Activated T-cell treated with anti-CD3 and anti-CD28 coated beads, Interleukin-2, amount 50 U/mL, for 1 hour (primary cell): Measurements from ENCODE around the gene KIRREL3.

Source experiments
- DNase-seq: peaks from one replicate; pipeline ENCODE4 v3.0.0-alpha.2; 2020

Gene KIRREL3

DNA sequence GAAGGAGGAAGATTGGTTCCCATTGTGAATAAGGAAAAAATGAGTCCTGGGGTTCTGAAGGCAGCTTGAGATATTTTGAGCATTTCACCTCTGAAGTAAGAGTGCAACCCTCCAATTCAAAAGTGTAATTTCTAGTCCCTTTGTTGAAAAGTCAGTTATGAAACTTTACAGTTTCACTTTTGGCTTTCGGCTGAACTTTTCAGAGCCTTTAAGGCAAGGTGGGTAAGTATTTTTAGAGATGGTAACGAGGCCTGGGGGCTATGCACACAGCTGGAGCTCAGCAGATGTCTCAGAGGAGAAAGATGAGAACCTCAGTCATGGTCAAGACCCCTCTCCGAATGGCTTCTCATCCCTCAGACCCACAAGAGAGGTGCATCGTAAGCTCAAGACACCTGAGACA, 267.6 kb downstream of the KIRREL3 start:
- no peak for DNase-seq

DNA sequence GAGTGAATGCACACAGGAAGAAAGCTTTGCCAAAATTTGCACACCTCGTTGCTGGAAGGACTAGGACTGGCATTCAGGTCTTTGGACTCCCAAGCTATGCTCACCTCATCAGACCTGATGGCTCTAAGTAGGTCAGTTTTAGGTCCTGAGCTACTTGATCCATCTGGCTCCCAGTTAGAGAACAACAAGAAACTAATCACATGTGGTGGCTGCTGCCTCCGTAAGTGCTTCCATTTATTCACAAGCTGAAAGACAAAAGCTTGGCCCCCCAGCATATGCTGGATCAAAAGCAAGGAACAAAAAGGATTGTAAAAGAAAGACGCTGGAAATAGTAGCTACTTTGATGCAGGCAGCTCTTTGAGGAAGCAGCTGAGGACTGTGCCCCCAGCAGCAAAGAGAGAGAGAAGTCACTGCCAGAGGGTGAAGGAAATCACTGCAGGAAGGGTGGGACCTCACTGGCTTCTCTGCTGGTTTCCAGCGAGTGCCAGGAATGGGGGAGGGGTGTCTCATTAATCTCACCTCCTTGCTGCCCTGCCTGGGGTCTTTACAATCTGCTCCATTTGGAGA, 268.9 kb downstream of the KIRREL3 start:
- DNase-seq, result no peak

DNA sequence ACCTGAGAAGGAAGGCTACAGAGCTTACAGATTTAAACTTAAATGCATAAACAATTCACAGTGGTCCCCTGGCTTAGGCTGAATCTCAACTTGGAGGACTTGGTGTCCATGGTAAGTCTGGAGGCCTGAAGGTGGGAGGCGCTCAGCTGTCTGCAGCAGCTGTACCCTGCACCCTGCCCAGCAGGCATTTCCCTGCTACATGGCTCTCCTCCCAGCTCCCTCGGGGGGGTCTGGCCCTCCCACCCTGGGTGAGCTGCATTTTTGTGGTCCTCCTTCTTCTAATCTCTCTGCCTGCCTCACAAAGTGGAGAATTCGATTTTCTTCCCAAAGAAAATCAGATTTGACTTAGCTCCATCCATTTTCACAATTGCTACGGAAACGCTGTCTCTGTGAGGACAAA, 273.2 kb downstream of the KIRREL3 start:
- DNase-seq, result no peak

DNA sequence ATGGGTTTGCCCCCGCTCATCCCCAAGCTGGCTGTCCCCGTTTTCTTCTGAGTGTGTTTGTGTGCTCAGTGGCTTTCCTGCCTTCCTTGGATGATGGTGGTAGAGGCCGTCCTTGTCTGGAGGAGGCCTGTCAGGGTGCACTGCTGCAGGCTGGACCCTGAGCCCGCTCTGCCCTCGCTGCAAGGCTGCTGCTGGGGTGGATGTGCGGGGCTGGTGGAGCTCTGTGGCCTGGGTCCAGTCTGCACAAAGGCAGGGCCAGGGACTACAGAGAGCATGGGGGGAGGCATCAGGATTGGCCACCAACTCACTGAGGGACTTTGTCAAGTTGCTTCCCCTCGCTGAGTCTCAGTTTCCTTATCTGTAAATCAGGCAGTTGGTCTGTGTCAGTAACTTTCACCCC, 275.0 kb downstream of the KIRREL3 start:
- DNase-seq, result no peak

DNA sequence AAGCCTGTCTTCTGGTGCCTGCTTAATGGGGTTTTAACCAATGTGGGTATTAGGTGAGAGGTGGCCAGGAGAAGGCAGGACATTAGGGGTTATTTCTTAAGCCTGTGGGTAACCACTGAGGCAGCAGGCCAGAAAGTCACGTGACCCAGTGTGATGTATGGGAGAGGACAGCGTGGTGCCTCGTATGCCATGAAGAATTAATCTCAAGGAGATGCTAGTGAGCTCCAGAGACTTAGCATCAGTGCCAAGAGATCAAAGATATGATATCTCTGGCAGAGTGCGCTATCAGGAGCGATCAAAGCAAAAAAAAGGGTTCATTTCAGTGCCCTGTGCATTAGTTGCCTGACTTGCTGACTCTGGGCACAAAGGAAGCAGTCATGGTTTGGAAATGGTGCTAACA, 275.5 kb downstream of the KIRREL3 start:
- DNase-seq, result no peak

DNA sequence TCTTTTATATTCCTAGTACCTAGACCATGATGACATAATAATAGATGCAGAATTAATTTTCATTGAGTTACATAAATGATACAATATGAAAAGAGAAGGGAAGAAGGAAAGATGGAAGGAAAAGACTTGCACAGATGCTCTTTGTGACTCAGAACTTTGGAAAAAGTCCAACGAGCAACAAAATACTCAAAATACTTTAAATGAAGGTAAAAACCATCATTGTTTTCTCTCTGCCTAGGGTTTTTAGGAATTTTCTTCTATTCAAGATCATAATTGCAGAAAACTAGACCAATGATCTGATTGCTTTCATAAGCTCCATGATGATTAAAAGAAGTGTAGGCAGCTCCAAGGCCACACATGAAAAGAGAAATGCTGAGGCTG, 276.9 kb downstream of the KIRREL3 start:
- no peak for DNase-seq

DNA sequence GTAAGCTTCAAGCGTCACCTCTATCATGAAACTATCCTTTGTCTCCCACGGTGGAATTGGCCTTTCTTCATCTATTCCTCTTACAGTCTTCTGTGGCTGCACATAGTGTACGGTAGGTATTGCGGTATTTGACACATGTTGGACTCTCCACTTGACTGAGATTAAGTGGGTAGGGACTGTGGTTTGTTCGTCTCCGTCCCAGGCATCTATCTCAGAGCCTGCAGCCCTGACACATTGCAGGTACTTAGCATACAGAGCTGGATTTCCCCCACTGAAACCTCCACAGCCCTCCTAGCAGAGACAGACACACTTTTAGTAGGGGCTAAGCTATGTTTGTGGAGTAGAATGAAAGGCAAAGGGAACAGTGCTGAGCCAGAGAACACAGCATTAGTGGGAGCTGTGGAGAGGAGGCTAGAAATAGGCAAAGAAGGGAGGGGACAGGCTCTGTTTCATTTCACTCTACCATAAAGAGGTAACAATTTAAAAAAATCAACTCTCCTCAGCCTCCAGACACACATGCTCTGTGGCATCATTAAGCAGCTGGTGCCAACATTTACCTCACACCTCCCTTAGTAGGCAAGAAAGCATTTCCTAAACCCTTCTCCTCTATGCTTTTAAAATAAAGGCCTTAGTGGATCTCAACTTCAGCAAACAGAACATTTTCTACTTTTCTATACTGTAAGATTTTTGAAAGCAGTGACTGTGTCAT, 277.5 kb downstream of the KIRREL3 start:
- DNase-seq, result no peak

DNA sequence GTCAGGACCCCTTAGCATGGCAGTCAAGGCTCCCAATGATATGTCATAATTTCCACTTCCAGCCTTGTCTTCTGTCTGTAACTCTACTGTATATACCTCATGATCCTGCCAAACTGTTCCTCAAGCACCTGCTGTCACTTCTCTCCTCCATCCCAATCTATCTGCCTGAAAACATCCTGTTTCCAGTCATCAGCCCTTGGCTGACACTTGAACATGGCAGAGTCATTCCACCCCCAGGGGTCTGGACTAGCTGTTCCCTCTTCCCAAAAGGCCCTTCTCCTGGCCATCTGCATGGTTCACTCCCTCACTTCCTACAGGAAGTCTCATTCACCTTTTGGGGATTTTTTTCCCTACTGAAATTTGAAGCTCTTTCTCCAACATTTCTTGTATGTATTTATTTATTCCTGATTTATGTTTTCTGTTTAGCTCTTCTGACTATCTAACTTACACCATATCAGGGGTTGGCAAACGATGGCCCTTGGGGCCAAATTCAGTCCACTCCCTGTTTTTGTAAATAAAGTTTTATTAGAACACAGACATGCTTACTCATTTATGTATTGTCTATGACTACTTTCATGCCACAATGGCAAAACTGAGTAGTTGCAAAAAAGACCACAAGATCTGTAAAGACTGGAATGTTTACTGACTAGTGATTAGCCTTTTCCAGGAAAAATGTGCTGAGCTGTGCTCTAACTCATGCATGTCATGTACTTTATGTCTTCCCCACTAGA, 278.4 kb downstream of the KIRREL3 start:
- no peak for DNase-seq

DNA sequence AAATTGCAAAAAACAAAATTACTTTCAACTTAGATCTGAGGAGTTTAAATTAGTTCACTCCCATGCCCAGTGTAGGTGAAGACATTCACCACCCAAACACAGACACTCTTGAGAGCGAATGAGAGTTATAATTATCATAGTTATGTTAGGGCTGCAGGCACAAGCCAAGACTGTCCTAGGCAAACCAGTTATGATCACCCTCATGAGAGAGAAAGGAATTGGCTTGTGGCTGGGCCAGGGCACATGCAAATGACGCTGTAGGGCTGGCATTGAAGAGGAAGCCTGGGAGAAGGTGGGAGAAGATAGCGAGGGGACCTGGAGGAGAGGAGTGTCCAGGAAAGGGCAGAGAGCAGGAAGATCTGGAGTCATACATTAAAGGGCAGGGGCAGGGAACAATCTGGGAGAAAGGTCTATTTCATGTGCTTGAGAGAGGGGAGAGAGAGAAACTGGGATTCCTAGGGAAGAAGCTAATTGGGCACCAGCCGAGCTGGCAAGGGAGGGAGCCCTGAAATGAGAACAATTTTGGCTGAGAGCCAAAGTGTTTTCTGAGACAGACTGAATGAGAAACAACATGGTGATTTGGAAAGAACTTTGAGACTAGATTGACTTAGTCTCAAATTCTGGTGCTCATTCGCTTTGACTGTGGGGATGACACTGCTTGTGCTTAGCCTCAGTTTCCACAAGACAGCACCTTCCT, 279.9 kb downstream of the KIRREL3 start:
- DNase-seq, result no peak

DNA sequence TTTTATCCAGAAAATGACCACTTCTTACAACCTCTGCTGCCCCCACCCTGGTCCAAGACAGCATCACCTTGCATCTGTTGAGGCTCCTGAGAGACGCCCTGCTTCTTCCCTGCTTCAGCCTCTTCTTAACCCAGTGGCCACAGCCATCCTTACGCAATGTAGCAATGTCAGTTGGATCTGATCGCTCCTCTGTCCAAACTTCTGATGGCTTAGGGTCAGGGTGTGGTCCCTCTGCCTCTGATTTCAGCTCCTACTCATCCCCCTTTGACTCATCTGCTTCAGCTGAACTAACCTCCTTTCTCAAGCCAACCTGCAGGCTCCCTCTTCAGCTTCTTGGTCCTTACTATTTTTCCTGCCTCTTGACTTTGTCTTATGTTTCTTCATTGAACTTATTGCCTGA, 280.8 kb downstream of the KIRREL3 start:
- DNase-seq, result no peak

DNA sequence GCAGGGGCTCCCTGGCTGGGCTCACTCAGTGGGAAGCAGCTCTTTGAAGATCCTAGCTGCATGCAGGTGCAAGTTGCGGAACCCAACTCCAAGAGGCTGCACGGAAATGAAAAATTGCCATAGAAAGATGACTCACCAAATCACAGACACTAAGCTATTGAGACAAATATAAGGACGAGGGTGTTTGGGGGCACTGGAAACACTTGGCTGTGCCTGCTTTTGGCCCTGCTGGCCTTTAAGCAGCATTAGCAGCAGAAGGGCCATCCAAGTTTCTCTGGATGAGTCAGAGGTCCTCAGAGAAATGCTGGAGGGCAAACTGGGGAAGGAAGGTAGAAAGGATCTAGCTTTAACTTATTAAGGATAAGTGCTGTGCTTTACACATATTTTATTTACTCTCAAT, 282.3 kb downstream of the KIRREL3 start:
- DNase-seq, result no peak

DNA sequence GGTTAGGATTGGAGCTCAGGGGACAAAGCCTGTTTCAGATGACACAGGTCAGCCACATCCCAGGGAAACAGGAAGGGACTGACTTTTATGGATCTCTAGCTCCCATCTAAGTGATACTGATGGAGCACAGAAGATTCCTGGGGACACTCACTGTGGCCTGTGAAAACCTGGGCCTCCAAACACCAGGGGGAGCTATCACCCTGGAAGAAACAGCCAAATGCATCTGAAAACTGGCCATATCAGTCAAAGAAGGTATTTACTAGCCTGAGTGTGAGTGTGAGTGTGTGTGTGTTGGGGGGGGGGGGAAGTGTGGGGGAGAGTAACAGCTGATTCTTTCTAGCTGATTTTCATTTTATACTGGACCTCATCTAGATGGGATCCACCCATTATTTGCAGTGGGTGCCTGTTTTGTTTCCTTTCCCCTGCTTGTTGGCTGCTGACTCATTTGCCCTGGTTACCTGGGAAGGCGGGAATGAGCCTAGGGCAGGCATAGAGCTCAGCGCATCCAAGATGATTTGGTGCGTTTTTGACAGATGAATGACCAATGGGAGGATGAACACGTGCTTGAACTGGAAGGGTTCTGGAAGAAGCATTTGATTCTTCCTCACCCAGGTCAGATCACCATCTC, 284.0 kb downstream of the KIRREL3 start:
- DNase-seq, result no peak

DNA sequence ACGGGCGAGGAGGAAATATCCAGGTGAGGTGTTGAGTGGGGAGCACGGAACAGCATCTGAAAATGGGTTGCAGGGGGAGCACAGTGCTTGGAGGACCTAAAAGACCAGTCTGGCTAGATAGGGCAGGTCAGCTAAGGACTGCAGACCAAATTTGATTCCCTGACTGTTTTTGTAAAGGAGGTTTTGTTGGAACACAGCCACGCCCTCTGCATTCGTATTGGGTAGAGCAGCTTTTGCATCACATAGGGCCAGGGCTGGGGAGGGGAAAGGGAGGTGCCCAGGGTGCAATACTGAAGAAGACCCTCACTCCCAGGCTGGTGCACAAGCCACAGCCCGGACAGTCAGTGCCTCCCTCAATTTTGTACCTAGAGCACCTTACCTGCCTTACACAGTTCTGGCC, 286.8 kb downstream of the KIRREL3 start:
- no peak for DNase-seq

DNA sequence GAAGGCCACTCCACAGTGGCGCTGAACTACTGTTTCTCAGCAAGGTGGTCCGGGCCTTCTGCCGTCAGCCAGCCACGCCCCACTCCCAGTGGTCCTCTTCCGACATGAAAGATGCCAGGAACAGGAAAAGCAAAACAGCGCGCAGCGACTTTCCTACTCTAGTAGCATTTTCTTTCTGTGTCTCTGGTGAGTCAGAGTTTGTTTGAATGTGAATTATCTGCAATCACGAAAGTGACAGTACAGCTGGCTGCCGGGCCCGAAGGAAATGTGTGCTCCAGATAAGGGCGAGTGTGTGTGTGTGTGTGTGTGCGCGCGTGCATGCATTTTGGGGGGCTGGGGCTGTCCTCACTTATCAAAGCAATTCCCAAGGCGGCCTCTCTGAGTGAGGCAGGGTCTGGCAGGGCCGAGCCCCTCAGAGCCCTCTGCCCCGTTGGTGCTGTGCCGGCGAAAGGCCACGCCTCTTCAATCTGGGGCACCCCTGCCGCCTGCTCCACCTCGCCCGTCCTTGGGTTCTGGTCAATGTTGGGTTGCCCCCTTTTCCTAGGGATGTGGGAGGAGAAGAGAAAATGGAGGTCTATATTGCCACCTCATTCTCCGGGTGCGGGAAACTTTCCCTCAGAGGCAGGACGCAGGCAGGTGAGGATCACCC, 288.5 kb downstream of the KIRREL3 start:
- DNase-seq, result no peak

DNA sequence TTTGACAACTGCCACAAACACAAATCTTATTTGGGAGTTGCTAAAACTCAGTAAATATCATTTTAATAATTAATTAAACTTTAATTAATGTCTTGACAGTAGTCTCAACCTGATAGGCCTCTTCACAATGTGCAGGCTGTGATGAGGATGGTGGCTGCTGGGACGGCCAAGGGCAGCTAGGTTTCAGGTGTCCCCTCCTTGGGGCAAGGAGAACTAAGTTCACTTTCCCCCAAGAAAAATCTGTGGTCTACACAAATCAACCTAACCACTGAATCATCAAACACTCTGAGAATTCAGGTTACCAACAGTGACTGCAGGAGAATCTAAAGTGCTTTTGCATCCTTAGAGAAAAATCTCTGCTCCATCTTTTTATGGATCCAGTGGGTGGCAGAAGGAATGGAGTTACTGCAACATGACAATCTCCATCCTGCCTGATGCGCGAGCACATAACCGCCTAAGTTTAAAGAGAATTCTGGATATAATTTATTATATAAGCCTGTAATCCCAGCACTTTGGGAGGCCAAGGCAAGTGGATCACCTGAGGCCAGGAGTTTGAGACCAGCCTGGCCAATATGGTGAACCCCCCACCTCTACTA, 289.7 kb downstream of the KIRREL3 start:
- no peak for DNase-seq

DNA sequence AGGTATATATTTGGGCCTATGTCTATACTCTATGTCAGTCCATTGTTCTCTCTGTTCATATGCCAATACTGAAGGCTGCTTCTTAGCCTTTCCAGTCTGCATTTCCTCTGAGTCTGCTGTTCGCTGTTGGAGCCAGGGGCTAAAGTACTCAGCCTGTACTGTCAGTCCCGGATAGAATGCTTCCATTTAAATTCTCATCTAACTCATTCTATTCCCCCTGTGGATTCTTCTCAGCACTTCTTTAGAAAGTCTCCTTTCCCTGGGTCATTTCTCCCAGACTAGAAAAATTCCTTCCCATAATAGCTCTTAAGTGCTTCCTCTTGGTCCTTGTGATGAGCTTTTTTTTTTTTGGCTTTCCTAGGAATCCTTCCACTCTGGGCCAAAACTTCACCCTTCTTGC, 293.1 kb downstream of the KIRREL3 start:
- no peak for DNase-seq

DNA sequence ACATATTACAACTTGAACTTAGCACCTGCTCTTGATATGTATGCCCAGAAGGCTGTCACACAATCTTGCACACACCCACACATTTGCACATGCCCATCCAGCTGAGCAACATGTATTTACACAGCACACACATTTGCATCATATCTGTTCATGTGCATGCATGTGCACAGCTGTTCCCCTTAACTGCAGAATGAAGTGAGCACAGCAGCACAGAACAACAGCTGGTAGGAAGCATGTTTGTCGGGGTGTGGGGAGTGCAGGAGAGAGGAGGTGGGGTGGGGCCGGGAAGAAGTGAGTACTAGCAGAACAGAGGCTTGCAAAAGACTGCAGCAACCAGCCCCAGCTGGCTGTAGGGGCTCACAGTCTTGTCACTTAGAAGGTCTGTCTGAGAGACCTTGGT, 296.5 kb downstream of the KIRREL3 start:
- no peak for DNase-seq

DNA sequence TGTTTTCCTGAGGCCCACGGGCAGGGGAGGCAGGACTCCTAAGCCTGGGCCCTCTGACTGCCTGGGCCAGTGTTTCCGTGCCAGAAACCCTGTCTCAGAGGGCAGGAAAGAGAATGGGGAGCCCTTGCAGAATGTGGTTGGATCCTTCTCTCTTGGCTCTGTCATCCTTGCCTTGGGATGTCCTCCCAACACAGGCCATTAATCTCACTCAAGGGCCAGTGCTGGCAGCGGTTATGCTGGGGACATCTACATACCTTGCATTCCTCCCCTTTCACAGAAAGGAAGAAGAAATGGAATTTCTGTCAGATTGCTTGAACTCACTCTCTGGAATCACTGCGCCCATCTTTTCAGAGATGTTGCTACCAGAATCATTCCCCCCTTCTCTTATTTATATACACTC, 296.9 kb downstream of the KIRREL3 start:
- no peak for DNase-seq

DNA sequence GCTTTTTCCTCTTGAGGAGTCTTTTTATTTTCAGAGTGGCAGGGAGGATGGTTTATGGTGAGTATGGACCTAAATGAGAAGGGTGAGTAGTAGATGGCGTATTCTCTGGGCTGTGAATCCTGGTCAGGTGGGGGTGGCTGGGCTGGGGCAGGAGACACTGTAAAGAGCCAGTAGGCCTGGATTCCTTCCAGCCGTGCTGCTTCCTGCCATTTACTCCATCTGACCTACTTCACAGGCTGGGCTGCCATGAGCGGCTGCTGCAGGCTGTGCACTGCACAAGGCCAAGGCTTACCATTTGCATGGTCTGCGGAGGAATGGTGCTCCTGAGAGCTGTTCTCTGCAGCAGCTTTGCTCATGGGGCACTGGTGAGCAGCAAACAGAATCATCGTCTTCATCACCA, 297.6 kb downstream of the KIRREL3 start:
- DNase-seq, result no peak

DNA sequence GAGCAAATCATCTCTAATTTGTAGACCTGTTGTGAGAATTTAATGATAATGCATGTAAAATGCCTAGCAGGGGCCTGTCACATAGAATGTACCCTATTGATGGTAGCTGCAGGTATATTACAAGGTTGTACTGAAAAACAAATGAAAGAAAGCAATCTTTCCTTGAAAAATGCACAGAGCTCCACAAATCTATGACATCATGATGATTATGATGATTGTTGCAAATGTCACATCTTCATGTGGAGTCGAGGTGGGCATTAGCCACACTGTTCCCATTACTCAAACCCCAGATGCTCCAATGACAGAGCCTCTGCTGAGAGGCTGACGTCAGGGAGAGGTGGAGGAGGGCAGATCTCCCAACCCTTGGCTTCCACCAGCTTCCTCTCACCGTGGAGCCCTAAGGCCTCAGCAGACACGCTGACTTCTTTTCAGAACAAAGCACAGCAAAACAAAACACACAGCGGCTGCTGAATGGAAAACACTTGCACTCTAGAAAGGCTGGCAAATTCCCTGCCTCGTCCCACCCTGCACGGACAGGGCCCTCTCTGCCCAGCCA, 298.3 kb downstream of the KIRREL3 start:
- DNase-seq, result no peak

DNA sequence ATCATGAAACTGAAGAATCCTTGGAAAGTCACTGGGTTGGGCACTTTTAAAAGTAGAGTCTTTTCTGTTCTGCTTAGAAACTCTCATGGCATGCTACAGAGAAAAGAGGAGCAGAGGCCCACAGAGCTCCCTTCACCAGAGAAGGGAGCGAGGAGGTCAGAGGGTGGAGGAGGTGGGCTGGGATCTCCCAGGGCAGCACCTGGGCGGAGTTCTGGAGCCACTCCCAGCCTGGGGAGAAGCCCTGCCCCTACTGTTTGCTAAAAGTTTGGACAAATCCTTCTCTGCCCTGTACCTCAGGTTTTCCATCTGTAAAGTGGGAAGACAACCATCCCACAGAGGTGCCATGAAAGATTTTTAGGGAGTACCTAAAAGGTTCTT, 299.1 kb downstream of the KIRREL3 start:
- no peak for DNase-seq
